ENCODE data around the gene REN.

The REN gene

GRCh38 chr1:204112876-204113730 is 53.0 kb downstream of the REN start:
- TF ChIP-seq CTCF (IDR thresholded peaks at IDR 0.05) (no peak), ZFX (IDR thresholded peaks at IDR 0.05; ENCODE audit: borderline replicate concordance) (no peak)
- no peak overlapping the region for H3K27ac ChIP-seq

DNA sequence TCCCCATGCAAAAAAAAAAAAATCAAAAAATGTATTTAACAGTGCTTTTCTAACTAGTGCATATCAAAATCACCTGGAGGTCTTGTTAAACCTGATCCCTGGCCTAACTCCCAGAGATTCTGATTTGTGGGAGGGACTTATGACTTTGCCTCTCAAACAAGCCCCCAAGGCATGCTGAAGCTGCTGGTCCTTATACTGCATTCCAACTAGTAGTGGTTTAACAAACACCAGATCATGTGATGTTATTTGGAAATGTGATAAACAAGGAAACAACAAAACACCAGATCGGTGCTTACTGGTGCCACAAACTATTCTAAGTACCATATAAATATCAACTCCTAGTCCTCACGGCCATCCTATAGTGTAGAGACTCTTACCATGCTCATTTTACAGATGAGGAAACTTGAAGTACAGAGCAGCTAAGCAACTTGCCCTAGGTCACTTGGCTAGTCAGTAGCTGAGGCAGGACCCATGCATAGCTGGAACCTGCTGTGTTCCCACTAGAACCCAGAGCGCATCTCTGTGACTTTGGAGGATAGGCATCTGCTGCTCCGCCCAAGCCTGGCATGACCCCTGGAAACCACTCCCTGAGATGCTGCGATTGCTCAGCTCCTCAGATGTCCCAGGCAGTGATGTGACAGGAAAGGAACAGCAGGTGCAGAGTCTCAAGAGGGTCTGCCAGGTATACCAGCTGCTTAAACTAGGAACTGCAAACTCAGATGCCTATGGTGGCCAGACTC is 55.1 kb downstream of the REN start:
- TF ChIP-seq CTCF (IDR thresholded peaks at IDR 0.05) (no peak), ZFX (IDR thresholded peaks at IDR 0.05; ENCODE audit: borderline replicate concordance) (no peak)
- H3K27ac ChIP-seq, result peak overlapping the region; percentile 3; the same call in 1 of the 2 replicates

GRCh38 chr1:204108312-204109141 is 57.6 kb downstream of the REN start:
- no peak overlapping the region for H3K27ac ChIP-seq
- TF ChIP-seq ZFX (IDR thresholded peaks at IDR 0.05; ENCODE audit: borderline replicate concordance), result no peak
- no peak for TF ChIP-seq CTCF (IDR thresholded peaks at IDR 0.05)

- H3K27ac ChIP-seq, result no peak overlapping the region
- TF ChIP-seq ZFX (IDR thresholded peaks at IDR 0.05; ENCODE audit: borderline replicate concordance), result no peak
- TF ChIP-seq CTCF (IDR thresholded peaks at IDR 0.05), result no peak
Observed at GRCh38 chr1:204107892-204108291, 58.2 kb downstream of the REN start.

- no peak overlapping the region for H3K27ac ChIP-seq
- TF ChIP-seq CTCF (IDR thresholded peaks at IDR 0.05), result no peak
- TF ChIP-seq ZFX (IDR thresholded peaks at IDR 0.05; ENCODE audit: borderline replicate concordance), result no peak
Observed at GRCh38 chr1:204106825-204107224, 59.3 kb downstream of the REN start.

GRCh38 chr1:204105131-204105515 is 61.0 kb downstream of the REN start:
- TF ChIP-seq CTCF (IDR thresholded peaks at IDR 0.05), result no peak
- TF ChIP-seq ZFX (IDR thresholded peaks at IDR 0.05; ENCODE audit: borderline replicate concordance), result no peak
- H3K27ac ChIP-seq, result no peak overlapping the region

Measured in 22Rv1 (cell line).